ENCODE results near the gene RGS7BP. TPM values are rescaled to one million over a fixed set of nuclear protein-coding genes. Genes with fewer than 3 reads are reported as not detected.

The RGS7BP gene
- total RNA-seq, 1 experiment from 2014 or later: not detected

DNA sequence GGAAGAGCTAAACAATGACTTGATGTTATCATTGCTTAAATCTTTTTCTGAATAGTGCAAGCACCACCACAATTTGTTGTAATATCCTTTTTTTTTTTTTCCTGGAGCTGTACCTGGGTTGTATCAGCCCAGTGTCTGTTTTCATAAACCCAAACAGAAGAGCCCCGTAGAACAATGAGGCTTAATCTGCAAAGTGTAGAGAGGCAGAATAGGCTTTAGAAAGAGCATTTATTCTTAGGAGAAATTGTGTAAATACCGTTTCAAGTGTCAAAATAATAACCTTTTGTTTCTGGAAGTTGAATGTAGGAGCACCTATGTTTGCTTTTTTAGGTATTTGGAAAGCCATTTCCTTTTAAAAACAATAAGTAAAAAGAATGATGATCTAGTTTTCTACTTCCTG is 26.4 kb downstream of the RGS7BP start:
- ChIA-PET CTCF (no interaction called here), POLR2A (no interaction called here)
- BruUV-seq (replicated peaks): no TSS peak
- Histone ChIP-seq H3K4me3 (ENCODE audit: low read depth in 2 of 2, low read length in 2 of 2) (no peak overlapping the region), H3K36me3 (ENCODE audit: control insufficient read depth, insufficient read depth, low read length) (no peaks in the 10 kb centered on the region), H3K4me1 (ENCODE audit: control insufficient read depth, insufficient read depth, low read length) (no peaks in the 10 kb centered on the region), H3K9me3 (ENCODE audit: control insufficient read depth, insufficient read depth, low read depth, low read length) (no peaks in the 10 kb centered on the region), H3K27ac (ENCODE audit: low read length) (no peak overlapping the region), H3K27me3 (ENCODE audit: control insufficient read depth, insufficient read depth, low read length) (no peaks in the 10 kb centered on the region; the same call in 1 of the 2 replicates)
- TF ChIP-seq POLR2AphosphoS5 (IDR thresholded peaks at IDR 0.05; ENCODE audit: low read depth, low read length) (no peak), TCF7L2 (IDR thresholded peaks at IDR 0.05; ENCODE audit: low read depth, low read length) (no peak), SIN3A (IDR thresholded peaks at IDR 0.05; ENCODE audit: borderline replicate concordance, insufficient read depth, low read depth, low read length) (no peak)
- TF ChIP-seq, protein P1, sequence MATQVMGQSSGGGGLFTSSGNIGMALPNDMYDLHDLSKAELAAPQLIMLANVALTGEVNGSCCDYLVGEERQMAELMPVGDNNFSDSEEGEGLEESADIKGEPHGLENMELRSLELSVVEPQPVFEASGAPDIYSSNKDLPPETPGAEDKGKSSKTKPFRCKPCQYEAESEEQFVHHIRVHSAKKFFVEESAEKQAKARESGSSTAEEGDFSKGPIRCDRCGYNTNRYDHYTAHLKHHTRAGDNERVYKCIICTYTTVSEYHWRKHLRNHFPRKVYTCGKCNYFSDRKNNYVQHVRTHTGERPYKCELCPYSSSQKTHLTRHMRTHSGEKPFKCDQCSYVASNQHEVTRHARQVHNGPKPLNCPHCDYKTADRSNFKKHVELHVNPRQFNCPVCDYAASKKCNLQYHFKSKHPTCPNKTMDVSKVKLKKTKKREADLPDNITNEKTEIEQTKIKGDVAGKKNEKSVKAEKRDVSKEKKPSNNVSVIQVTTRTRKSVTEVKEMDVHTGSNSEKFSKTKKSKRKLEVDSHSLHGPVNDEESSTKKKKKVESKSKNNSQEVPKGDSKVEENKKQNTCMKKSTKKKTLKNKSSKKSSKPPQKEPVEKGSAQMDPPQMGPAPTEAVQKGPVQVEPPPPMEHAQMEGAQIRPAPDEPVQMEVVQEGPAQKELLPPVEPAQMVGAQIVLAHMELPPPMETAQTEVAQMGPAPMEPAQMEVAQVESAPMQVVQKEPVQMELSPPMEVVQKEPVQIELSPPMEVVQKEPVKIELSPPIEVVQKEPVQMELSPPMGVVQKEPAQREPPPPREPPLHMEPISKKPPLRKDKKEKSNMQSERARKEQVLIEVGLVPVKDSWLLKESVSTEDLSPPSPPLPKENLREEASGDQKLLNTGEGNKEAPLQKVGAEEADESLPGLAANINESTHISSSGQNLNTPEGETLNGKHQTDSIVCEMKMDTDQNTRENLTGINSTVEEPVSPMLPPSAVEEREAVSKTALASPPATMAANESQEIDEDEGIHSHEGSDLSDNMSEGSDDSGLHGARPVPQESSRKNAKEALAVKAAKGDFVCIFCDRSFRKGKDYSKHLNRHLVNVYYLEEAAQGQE (IDR thresholded peaks at IDR 0.05; ENCODE audit: insufficient read depth in 1 of 2, low read depth in 2 of 2, low read length in 1 of 2): no peak
- TF ChIP-seq, protein P2, sequence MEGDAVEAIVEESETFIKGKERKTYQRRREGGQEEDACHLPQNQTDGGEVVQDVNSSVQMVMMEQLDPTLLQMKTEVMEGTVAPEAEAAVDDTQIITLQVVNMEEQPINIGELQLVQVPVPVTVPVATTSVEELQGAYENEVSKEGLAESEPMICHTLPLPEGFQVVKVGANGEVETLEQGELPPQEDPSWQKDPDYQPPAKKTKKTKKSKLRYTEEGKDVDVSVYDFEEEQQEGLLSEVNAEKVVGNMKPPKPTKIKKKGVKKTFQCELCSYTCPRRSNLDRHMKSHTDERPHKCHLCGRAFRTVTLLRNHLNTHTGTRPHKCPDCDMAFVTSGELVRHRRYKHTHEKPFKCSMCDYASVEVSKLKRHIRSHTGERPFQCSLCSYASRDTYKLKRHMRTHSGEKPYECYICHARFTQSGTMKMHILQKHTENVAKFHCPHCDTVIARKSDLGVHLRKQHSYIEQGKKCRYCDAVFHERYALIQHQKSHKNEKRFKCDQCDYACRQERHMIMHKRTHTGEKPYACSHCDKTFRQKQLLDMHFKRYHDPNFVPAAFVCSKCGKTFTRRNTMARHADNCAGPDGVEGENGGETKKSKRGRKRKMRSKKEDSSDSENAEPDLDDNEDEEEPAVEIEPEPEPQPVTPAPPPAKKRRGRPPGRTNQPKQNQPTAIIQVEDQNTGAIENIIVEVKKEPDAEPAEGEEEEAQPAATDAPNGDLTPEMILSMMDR (IDR thresholded peaks at IDR 0.05): no peak
- in situ Hi-C loops (cut with HindIII; ENCODE audit: low pct_unique_long_range_greater_than_20kb, low sequenced_read_pairs): no loop called here
- no peak for ATAC-seq
- intact Hi-C loops (cut with micrococcal nuclease; ENCODE audit: unreplicated experiment): no loop called here
- DNase-seq (ENCODE audit: low read depth, low spot score): no peak

DNA sequence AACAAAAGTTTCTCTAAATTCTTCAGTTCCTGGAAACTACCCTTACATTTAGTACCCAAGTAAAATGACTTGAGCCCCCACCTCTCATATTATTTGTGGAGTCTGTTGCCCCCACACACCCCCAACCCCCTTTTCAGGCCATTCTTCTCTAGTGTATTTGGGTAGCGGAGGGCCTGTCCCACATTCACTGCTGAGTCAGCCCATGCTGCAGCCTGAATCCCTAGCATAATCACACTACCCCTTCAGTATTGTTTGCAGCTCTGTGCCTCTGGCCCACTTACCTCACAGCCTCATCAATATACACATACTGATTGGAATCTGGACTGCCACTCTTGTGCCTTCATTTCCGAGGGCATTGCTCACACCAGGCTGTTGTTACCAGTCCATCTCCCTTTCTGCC is 26.8 kb downstream of the RGS7BP start:
- DNase-seq (ENCODE audit: low read depth, low spot score) (no peak), ATAC-seq (no peak)
- H3K9me3 ChIP-seq (ENCODE audit: control insufficient read depth, insufficient read depth, low read depth, low read length): no peaks in the 10 kb centered on the region
- CTCF ChIA-PET: no interaction called here
- POLR2A ChIA-PET: no interaction called here
- H3K27me3 ChIP-seq (ENCODE audit: control insufficient read depth, insufficient read depth, low read length): no peaks in the 10 kb centered on the region; the same call in 1 of the 2 replicates
- BruUV-seq (replicated peaks): no TSS peak
- H3K36me3 ChIP-seq (ENCODE audit: control insufficient read depth, insufficient read depth, low read length): no peaks in the 10 kb centered on the region
- H3K4me3 ChIP-seq (ENCODE audit: low read depth in 2 of 2, low read length in 2 of 2): no peak overlapping the region
- in situ Hi-C loops (cut with HindIII; ENCODE audit: low pct_unique_long_range_greater_than_20kb, low sequenced_read_pairs) (no loop called here), intact Hi-C loops (cut with micrococcal nuclease; ENCODE audit: unreplicated experiment) (no loop called here)
- no peak overlapping the region for H3K27ac ChIP-seq (ENCODE audit: low read length)
- no peaks in the 10 kb centered on the region for H3K4me1 ChIP-seq (ENCODE audit: control insufficient read depth, insufficient read depth, low read length)
- TF ChIP-seq TCF7L2 (IDR thresholded peaks at IDR 0.05; ENCODE audit: low read depth, low read length): no peak
- TF ChIP-seq, protein P1 (IDR thresholded peaks at IDR 0.05; ENCODE audit: insufficient read depth in 1 of 2, low read depth in 2 of 2, low read length in 1 of 2): no peak
- no peak for TF ChIP-seq POLR2AphosphoS5 (IDR thresholded peaks at IDR 0.05; ENCODE audit: low read depth, low read length)
- TF ChIP-seq SIN3A (IDR thresholded peaks at IDR 0.05; ENCODE audit: borderline replicate concordance, insufficient read depth, low read depth, low read length): no peak
- TF ChIP-seq, protein P2 (IDR thresholded peaks at IDR 0.05): no peak

All from Panc1 (cell line).